ENCODE data around the gene NOC3L. TPM values are rescaled to one million over a fixed set of nuclear protein-coding genes. Genes with fewer than 3 reads are reported as not detected.
"Not testable (repeated sequence)": the region's sequence is repeated elsewhere in the genome, so short reads cannot be mapped to it uniquely, and the experiment has no call there.

NOC3L gene
- total and polyA plus RNA-seq, 2 donors (not counting 1 experiment from before 2014, with no cell fraction given), result 10.2 to 42.0 TPM

- no peak overlapping the region for H3K9ac ChIP-seq (ENCODE audit: low read length)
- Mint-ChIP-seq H3K9me3 (ENCODE audit: insufficient read depth) (peaks cover 3% of the 10 kb centered on the region), H3K27me3 (peaks cover 14% of the 10 kb centered on the region), H3K4me1 (peaks cover 5% of the 10 kb centered on the region), H3K4me3 (no peak overlapping the region), H3K27ac (no peak overlapping the region)
- 76% methylated on average over 6 of the region's 12 CpGs for WGBS (ENCODE audit: insufficient coverage)
- TF ChIP-seq CTCF (IDR thresholded peaks at IDR 0.05), result no peak
- H3K4me3 ChIP-seq (ENCODE audit: control extremely low read depth in 1 of 5, extremely low read depth in 1 of 5, insufficient read depth in 1 of 5, low read depth in 2 of 5, low read length in 4 of 5), result no peak overlapping the region
- peaks cover 0 to 11% (median 2%) of the 10 kb centered on the region in 4 experiments for H3K27me3 ChIP-seq (replicated peaks in 1 of 4; ENCODE audit: control extremely low read depth in 1 of 4, control insufficient read depth in 3 of 4, insufficient read depth in 4 of 4, low read length in 3 of 4)
- H3K79me2 ChIP-seq (ENCODE audit: control insufficient read depth, insufficient read depth, low read length), result no peaks in the 10 kb centered on the region
- DNase-seq (no peak), ATAC-seq (ENCODE audit: low read depth) (no peak)
- H2AFZ ChIP-seq (ENCODE audit: insufficient read depth, low read depth, low read length, poor library complexity, severe bottlenecking), result no peak overlapping the region
- no peak overlapping the region for H3K27ac ChIP-seq (ENCODE audit: low read length in 2 of 2)
- peaks cover 0 to 9% (median 4%) of the 10 kb centered on the region in 3 donors for H3K9me3 ChIP-seq (ENCODE audit: control extremely low read depth in 1 of 3, control insufficient read depth in 2 of 3, insufficient read depth in 1 of 3, low read length in 2 of 3)
- H4K20me1 ChIP-seq (ENCODE audit: control insufficient read depth, insufficient read depth, low read length, poor library complexity, severe bottlenecking), result no peaks in the 10 kb centered on the region
- intact Hi-C loops (cut with micrococcal nuclease), result no loop called here
- POLR2A ChIA-PET, result no interaction called here
- H3K4me2 ChIP-seq (replicated peaks; ENCODE audit: low read depth, low read length, poor library complexity, severe bottlenecking), result no peak overlapping the region
- H3K36me3 ChIP-seq (replicated peaks in 1 of 2; ENCODE audit: control extremely low read depth in 1 of 2, control insufficient read depth in 1 of 2, extremely low read depth in 1 of 2, insufficient read depth in 2 of 2, low read length in 1 of 2), result no peaks in the 10 kb centered on the region
- CTCF ChIA-PET, result no interaction called here
- peaks cover 4 to 9% of the 10 kb centered on the region in 2 donors for H3K4me1 ChIP-seq (ENCODE audit: control insufficient read depth in 2 of 2, insufficient read depth in 2 of 2, low read length in 2 of 2)
Observed at GRCh38 chr10:94397549-94398370, 35.0 kb upstream of the NOC3L start.

- H3K27ac Mint-ChIP-seq; H3K4me1 Mint-ChIP-seq; H3K36me3 ChIP-seq (replicated peaks in 1 of 2; ENCODE audit: control extremely low read depth in 1 of 2, control insufficient read depth in 1 of 2, extremely low read depth in 1 of 2, insufficient read depth in 2 of 2, low read length in 1 of 2); H3K9ac ChIP-seq (ENCODE audit: low read length); H3K27ac ChIP-seq (ENCODE audit: low read length in 2 of 2); CTCF ChIA-PET; DNase-seq; H3K4me3 ChIP-seq (ENCODE audit: control extremely low read depth in 1 of 5, extremely low read depth in 1 of 5, insufficient read depth in 1 of 5, low read depth in 2 of 5, low read length in 4 of 5); H3K27me3 Mint-ChIP-seq; H3K27me3 ChIP-seq (replicated peaks in 1 of 4; ENCODE audit: control extremely low read depth in 1 of 4, control insufficient read depth in 3 of 4, insufficient read depth in 4 of 4, low read length in 3 of 4); ATAC-seq (ENCODE audit: low read depth); H3K9me3 Mint-ChIP-seq (ENCODE audit: insufficient read depth); H3K4me3 Mint-ChIP-seq; H3K9me3 ChIP-seq (ENCODE audit: control extremely low read depth in 1 of 3, control insufficient read depth in 2 of 3, insufficient read depth in 1 of 3, low read length in 2 of 3); intact Hi-C loops (cut with micrococcal nuclease); POLR2A ChIA-PET; H2AFZ ChIP-seq (ENCODE audit: insufficient read depth, low read depth, low read length, poor library complexity, severe bottlenecking); H3K4me1 ChIP-seq (ENCODE audit: control insufficient read depth in 2 of 2, insufficient read depth in 2 of 2, low read length in 2 of 2); H3K4me2 ChIP-seq (replicated peaks; ENCODE audit: low read depth, low read length, poor library complexity, severe bottlenecking); H3K79me2 ChIP-seq (ENCODE audit: control insufficient read depth, insufficient read depth, low read length); H4K20me1 ChIP-seq (ENCODE audit: control insufficient read depth, insufficient read depth, low read length, poor library complexity, severe bottlenecking): not testable (repeated sequence)
- 80% methylated on average over 1 of the region's 9 CpGs for WGBS (ENCODE audit: insufficient coverage)
Observed at GRCh38 chr10:94392117-94392516, 29.4 kb upstream of the NOC3L start.

GRCh38 chr10:94385733-94386132, 23.0 kb upstream of the NOC3L start:
- 100% methylated on average over 1 of the region's 3 CpGs for WGBS (ENCODE audit: insufficient coverage)
- CTCF ChIA-PET; intact Hi-C loops (cut with micrococcal nuclease); ATAC-seq (ENCODE audit: low read depth); H3K4me3 ChIP-seq (ENCODE audit: control extremely low read depth in 1 of 5, extremely low read depth in 1 of 5, insufficient read depth in 1 of 5, low read depth in 2 of 5, low read length in 4 of 5); H3K9ac ChIP-seq (ENCODE audit: low read length); H2AFZ ChIP-seq (ENCODE audit: insufficient read depth, low read depth, low read length, poor library complexity, severe bottlenecking); POLR2A ChIA-PET; H3K4me2 ChIP-seq (replicated peaks; ENCODE audit: low read depth, low read length, poor library complexity, severe bottlenecking); H3K9me3 ChIP-seq (ENCODE audit: control extremely low read depth in 1 of 3, control insufficient read depth in 2 of 3, insufficient read depth in 1 of 3, low read length in 2 of 3); H3K27ac Mint-ChIP-seq; H3K27ac ChIP-seq (ENCODE audit: low read length in 2 of 2); H3K4me1 Mint-ChIP-seq; H3K27me3 Mint-ChIP-seq; H3K4me3 Mint-ChIP-seq; H3K9me3 Mint-ChIP-seq (ENCODE audit: insufficient read depth); DNase-seq; H3K79me2 ChIP-seq (ENCODE audit: control insufficient read depth, insufficient read depth, low read length); H3K27me3 ChIP-seq (replicated peaks in 1 of 4; ENCODE audit: control extremely low read depth in 1 of 4, control insufficient read depth in 3 of 4, insufficient read depth in 4 of 4, low read length in 3 of 4); H3K36me3 ChIP-seq (replicated peaks in 1 of 2; ENCODE audit: control extremely low read depth in 1 of 2, control insufficient read depth in 1 of 2, extremely low read depth in 1 of 2, insufficient read depth in 2 of 2, low read length in 1 of 2); H3K4me1 ChIP-seq (ENCODE audit: control insufficient read depth in 2 of 2, insufficient read depth in 2 of 2, low read length in 2 of 2); H4K20me1 ChIP-seq (ENCODE audit: control insufficient read depth, insufficient read depth, low read length, poor library complexity, severe bottlenecking): not testable (repeated sequence)

Measured in B cell (primary cell).